Hematopoietic multipotent progenitor cell treated with erythropoietin and hydrocortisone succinate and interleukin-3 and kit ligand, for 6 days (in vitro differentiated cells): Measurements from ENCODE around the gene MRPS30.
"Not testable (repeated sequence)": the region's sequence is repeated elsewhere in the genome, so short reads cannot be mapped to it uniquely, and the experiment has no call there.

Experiments used
- DNase-seq: peaks from one replicate; pipeline ENCODE4 v3.0.0-alpha.2; 2015

Gene MRPS30

DNA sequence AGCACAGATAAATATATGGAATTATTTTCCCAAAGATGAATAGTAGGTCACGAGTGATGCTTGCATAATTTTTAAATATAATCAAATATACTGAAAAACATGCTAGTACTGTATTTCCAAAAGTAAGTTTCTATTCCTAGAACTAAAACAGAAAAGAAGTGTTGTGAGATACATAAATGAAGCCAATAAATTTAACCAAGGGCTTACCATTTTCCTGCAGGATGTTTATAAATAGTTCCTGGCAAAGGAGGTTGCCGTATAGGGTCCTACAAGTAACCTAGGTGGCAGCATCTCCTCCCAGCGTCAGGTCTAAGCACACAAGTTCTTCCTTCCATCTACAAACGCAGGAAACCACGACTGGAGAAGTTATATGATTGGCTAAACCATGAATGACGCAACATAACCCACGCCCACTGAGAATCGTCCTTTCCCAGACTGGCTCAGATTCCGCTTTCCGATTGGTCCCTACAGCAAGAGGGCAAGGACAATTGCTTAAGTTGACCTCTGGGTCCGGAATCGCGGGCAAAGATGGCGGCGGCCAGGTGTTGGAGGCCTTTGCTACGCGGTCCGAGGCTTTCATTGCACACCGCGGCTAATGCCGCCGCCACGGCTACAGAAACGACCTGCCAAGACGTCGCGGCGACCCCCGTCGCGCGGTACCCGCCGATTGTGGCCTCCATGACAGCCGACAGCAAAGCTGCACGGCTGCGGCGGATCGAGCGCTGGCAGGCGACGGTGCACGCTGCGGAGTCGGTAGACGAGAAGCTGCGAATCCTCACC, at the start of gene MRPS30:
TSS of gene MRPS30 (plus strand) at position 513 of the 780 bp plus-strand sequence. CDS start at position 529, 16 bp downstream.
- DNase-seq, result peak; percentile 99

DNA sequence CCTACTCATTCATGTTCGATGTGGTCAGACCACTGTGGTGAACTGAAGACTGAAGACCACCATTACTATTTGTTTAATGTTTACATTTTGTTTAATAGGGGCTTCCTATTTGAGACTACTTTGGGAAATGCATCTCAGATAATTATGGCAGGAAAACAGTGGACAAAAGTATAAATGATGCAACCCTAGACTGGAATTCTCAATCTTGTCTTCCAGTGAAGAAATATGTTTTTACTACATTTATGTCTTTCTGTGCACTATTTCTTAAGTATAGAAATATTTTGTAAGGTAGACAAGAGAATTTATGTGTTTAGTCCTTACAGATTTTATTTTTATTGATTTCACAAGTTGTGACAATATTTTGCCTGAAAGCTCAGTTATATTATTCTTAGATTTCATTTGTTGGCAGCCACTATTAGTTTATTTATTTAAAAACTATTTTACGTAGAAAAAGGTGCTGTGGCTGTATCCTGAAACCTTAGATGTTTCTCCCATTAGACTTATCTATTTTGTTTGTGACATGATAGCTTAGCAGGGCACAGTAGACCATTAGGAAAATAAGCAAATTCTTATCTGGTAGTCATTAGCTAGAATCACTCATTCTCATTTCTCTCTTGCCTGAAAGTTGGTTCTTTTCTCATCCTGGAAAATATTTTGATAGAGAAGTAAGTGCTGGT, 39.4 kb upstream of the MRPS30 start:
- no peak for DNase-seq

DNA sequence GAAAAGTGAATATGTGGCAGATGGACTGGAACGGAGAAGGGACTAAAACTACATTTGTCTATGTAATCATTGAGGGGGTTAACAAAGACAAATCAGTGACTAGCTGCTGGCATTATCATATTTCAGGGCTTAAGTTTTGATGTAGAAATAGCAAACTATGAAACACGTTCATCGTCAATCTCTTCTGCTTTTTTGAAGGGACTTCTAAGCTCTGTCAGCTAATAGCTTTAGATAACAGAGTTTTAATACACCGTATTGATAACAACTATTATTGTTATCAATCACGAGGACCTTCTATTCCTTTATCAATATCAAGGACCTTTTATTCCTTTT, 38.9 kb upstream of the MRPS30 start:
- no peak for DNase-seq

DNA sequence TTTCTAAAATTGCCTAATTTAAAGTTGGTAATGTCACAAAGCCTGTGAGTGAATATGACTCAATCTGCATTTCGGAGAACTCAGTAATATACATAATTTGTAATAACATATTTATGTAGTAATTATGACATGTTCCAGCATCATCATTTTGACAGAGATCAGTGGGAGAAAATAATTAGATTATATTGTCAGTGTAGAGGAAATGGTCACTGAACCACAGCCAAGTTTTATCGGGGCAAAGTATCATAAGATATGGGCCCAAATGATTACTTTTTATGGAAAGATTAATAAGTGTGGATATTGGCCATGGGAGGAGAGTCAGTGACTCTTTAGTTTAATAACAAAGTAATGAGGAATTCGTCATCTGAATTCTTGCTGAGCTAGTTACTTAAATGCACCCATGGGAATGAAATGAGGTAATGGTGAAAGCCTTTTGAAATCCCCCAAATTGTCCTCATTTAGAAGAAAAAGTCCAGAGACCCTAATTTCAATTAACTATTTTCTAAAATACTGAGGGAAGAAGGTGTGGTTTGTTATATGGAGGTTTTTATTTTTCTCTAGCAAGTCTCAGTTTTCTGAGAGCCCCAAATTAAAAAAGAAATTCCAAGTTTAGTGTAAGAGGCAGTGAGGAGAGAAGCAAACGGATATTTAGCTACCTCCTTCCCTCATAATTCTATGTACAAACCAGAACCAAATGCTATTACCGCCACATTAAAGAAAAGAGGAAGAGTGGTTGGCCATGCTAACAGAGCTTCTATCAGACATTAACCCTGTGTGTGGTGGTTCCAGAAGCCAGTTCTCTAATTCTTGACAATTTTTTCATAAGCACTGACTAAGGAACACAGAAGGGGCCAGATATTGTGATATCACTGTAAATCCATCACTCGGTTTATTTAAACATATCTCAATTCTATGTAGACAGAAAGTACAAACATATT, 37.7 kb upstream of the MRPS30 start:
- DNase-seq, result peak; percentile 3

DNA sequence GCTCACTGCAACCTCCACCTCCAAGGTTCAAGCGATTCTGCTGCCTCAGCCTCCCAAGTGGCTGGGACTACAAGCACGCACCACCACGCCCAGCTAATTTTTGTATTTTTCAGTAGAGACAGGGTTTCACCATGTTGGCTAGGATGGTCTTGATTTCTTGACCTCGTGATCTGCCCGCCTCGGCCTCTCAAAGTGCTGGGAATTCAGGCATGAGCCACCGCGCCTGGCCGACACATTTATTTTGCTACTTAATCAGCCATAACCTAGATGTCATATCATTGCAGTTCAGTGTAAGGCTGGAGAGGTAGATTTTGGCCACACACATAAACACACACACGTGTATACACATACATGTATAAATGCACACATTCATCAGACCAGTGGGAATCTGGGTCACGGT, 36.4 kb upstream of the MRPS30 start:
- DNase-seq, result not testable (repeated sequence)

DNA sequence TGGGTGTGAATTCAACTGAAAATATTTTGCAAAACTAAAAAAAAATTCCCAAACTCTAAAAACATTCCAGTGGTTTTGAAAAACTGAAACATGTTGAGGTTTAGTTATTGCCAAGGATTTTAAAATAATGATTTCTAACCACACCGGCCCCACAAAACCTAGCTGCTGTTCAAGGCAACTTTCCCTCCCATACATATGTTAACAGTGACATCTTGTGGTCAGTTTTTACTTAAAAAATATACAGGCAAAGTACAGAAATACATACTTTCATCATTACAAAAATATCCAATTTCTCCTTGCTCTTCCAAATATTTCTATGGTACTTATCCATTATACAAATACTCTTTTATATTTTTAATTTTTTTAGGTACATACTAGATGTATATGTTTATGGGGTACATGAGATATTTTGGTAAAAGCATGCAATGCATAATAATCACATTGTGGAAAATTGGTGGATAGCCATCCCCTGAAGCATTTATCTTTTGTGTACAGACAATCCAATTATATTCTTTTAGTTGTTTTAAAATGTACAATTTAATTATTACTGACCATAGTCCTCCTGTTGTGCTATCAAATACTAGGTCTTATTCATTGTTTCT, 34.4 kb upstream of the MRPS30 start:
- DNase-seq, result peak; percentile 73

DNA sequence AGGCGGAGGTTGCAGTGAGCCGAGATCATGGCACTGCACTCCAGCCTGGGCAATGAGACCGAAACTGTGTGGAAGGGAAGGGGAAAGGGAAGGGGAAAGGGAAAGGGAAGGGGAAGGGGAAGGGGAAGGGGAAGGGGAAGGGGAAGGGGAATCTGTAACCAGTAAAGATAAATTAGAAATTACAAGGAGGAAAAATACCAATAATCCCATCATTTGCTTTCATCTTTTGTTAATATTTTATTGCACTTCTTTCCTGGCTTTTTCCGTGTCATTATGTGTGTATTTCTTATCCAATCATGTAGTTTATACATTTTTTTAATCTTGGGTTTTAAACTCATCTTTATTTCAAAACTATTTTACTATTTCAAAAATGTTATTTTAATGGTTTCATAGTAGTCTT, 29.6 kb upstream of the MRPS30 start:
- no peak for DNase-seq

DNA sequence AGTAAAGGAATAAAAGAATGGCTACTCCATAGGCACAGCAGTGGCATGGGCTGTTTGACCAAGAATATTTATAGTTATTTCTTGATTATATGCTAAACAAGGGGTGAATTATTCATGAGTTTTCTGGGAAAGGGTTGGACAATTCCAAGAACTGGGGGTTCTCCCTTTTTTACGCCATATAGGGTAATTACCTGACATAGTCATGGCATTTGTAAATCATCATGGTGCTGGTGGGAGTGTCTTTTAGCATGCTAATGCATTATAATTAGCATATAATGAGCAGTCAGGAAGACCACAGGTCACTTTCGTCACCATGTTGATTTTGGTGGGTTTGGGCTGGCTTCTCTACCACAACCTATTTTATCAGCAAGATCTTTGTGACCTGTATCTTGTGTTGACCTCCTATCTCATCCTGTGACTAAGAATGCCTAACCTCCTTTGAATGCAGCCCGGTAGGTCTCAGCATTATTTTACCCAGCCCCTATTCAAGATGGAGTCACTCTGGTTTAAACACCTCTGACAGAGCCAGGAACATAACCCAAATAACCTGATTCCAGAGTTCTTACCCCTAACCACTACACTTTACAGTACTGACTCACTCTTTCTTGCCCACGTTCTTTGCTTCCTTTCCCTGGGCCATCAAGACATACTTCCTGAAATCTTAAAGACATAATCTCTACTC, 25.0 kb upstream of the MRPS30 start:
- DNase-seq, result no peak

DNA sequence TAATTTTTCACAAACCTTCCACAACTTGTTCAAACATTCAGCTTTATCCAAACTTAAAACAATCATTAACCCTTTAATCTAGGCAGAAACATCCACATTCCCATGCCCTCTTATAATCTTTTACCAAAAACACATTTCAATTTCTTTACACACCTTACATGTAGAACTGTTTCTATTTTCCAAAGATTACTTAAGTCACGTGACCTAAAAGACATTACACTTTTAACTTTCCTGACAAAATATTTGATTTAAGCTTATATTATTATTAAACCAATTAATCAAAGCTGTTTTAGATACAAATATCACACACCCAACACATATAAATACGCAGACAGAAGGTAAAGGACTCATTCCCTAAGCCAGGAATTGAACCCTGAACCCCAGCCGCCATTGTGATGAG, 21.0 kb upstream of the MRPS30 start:
- DNase-seq, result no peak

DNA sequence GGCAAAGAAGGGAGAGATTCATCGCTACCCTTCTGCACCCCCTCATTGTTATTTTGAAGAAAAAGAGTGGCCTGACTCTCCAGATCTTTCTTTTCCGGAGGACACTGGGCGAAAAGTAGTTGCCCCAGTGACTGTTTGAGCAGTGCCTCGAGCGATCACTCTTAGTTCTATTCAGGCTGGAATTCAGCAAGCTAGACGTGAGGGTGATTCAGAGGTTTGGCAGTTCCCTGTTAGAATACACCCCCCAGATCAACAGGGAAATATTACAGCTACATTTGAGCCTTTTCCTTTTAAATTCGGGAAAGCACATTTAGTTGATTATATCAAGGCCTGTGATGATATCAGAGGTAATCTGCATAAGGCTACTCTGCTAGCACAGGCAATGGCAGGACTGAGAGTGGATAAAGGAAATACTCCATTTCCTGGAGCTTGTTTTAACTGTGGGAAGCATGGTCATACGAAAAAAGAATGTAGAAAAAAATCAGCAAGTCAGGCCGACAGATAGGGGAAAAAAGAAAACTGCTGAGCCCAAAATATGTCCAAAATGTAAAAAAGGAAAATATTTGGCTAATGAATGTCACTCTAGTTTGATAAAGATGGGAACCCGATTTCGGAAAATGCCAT, 19.3 kb upstream of the MRPS30 start:
- DNase-seq, result not testable (repeated sequence)

DNA sequence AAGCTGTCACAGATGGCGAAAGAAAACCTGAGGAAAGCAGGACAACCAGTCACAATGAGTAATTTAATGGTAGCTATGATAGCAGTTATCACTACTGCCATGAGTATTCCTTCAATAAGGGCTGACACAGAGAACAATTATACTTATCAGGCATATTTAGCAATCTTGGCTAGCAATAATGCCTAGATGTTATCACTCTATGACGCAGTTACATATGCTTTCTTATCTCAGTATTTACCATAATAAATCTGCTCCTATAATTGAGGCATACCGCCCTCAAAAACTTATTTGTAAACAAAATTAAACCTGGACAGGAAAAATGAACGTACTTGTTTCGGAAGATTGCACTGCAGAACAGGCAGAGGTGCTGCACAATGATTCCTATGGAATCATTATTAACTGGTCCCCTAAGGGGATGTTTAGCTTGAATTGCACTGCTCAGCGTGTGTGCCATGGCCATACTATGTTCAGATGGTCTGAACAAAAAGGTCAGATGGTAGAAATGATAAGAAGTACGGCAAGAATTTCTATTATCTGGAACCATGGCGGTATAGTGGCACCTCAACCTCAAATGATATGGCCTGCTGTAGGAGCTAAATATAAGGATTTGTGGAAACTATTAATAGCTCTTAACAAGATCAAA, 16.6 kb upstream of the MRPS30 start:
- not testable (repeated sequence) for DNase-seq

DNA sequence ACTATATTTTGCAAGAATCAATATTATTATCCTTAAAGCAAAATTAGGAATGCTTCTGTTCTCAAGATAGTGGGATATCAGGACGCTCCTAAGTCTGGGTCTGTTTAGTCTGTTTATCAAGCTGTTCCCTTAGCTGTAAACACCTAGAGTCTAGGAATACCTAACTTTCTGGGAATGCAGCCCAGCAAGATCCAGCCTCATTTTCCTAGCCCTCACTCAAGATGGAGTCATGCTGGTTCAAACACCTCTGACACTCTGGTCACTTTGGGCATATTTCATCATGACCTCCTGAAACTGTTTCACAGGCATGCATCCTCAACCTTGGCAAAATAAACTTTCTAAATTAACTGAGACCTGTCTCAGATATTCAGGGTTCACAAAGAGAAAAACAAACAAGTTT, 14.4 kb upstream of the MRPS30 start:
- no peak for DNase-seq

DNA sequence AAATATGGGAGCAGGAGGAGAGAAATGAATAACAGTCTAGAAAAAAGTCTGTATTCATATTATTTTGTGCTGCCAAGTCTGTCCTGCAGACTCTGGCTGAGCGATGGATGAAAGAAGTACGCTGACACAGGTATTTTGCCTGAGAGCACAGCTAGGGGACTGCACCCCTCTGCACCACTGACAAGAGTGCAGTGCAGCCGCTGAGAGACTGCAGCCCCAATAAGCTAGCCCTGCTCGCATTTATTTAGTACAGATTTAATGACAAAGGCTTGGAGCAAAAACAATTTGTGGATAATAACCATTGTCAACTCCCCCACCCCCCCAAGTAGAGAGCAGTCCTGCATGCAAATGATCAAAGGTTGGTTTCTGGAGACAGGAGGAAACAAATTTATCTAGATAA, 13.3 kb upstream of the MRPS30 start:
- no peak for DNase-seq

DNA sequence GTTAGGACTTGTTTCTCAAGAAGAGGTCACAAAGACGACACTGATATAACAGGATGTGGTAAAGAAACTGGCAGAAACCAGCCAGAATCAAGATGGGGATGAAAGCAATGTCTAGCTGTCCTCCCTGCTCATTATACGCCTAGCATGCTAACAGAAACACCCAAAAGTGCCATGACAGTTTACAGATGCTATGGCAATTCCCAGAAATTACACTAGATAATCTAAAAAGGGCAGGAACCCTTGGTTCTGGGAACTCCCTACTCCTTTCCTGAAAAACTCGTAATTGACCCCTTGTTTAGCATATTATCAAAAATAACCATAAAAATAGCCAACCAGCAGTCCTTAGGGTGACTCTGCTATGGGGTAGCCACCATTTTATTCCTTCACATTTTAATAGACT, 10.9 kb upstream of the MRPS30 start:
- DNase-seq, result peak; percentile 36

DNA sequence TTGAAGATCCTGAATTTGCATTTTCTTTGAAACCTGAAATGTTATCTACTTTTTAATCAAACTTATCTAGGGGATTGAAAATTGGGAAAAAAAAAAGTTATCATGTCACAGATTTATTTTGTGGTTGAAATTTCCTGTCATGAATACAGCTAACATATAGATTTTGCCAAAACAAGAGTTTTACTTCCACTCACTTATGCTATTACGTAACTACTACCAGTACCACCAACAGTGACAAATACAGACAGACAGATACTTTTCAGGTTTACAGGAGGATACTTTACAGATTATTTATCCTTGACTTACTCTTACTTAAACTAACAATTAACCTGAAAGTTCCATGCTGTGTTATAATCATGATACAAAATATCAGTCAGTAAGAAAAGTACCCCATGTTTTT, 6.8 kb upstream of the MRPS30 start:
- DNase-seq, result no peak

DNA sequence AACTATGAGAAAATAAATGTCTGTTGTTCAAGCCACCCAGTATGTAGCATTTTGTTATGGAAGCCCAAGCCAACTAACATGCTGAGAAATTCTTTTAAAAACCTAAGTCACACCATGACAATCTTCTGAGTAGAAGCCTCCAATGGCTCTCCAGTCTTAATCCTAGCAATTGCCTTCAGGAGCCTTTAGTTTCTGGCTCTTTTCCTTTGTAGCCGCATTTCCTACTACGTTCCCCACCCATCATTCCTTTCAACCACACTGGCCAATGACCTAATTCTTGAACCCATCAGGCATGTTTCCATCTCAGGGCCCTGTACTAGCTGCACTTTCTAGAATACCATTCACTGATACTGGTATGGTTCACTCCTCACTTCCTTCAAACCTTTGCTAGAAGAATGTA, 2.1 kb upstream of the MRPS30 start:
- no peak for DNase-seq

DNA sequence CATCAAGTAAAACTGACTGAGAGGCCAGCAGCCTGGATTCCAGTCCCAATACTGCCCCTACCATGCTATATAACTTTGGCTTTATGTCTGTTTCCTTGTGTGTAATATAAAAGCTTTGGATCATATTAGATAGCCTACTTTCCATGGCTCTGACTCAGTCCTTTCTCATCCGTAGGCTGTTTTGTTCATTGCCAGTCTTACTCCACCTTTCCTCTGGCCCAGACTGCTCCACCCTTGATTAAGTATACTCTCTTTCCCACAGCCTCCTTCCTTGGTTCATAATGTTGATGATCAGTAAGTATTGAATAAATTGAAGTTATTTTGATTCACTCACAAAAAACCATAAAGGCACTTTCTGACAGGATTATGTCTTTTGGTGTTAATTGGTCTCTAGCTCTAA, 1.5 kb upstream of the MRPS30 start:
- DNase-seq, result no peak

DNA sequence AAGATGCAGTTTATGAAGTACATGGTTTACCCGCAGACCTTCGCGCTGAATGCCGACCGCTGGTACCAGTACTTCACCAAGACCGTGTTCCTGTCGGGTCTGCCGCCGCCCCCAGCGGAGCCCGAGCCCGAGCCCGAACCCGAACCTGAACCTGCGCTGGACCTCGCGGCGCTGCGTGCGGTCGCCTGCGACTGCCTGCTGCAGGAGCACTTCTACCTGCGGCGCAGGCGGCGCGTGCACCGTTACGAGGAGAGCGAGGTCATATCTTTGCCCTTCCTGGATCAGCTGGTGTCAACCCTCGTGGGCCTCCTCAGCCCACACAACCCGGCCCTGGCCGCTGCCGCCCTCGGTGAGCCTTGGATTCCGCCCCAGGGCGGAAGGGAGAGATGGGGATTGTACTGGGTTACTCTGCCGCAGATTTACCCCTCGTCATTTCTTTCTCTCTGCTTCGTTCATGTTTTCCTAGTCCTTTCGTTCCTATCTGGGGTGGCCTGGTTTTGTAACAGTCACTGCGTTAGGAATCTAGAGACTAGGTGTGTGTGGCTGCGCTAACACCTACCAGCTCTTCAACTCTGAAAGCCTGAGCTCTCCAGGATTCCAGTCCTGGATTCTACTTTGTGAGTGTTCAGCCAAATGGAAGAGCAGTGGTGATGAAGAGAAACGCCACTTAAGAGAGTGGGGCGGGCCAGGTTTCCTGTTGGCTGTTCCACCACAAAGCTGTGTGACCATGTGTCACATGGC, 638 bp downstream of the MRPS30 start:
- peak; percentile 84 for DNase-seq

DNA sequence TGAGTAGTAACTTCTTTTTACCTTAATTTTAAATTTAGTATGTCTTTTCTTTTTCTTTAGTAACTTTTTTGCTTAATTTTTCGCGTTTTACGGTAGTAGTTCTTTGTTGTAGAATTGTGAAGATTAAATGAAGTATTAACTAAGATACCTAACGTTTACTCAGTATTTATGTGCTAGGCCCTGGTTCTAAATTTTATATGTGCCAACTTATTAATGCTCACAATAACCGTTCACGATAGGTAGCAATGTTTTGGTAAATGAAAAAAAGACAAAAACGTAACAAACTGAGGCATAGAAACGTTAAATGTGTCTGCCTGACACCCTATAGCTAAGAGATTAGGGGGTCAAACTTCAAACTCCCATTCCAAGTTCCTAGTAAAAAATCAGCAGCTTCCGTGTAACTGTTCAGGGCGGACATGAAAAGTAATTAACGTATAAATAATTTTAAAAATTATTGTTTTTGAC, 1.2 kb downstream of the MRPS30 start:
- no peak for DNase-seq

DNA sequence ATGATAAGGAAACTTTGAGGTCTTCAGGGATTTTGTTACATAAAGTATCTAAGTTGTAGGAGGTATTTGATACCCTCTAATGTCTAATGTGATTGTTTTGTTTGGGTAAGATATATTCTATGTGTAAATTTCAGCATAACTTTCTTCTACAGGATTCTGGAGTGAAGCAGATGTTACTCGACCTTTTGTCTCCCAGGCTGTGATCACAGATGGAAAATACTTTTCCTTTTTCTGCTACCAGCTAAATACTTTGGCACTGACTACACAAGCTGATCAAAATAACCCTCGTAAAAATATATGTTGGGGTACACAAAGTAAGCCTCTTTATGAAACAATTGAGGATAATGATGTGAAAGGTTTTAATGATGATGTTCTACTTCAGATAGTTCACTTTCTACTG, 6.0 kb downstream of the MRPS30 start:
- DNase-seq, result no peak

DNA sequence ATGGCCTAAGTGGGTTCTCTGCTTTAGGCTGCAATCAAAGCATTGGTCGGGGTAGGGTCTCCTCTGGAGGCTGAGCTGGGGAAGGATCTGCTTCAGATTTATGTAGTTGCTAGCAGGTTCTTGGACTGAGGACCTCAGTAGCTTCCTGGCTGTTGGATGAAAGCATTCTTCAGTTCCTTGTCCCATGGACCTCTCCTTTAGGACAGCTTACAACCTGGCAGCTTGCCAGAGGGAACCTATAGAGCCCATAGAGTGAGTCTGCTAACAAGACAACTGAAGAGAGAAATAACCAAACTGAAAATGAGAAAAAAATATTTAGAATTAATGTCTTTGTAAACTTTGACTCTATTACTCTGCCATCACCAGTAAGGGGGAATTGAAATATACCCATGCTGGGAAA, 12.4 kb downstream of the MRPS30 start:
- peak; percentile 16 for DNase-seq
